B cell (primary cell): ENCODE results near the gene ZMIZ1. TPM values are rescaled to one million over a fixed set of nuclear protein-coding genes. Genes with fewer than 3 reads are reported as not detected.

Experiments used
- ATAC-seq: fragments of 200-7000 bp; cut with Tn5 transposase; one replicate; pipeline ENCODE4 v1.10.0; 2021; ENCODE audit warnings: low read depth, mild to moderate bottlenecking, moderate number of reproducible peaks, moderate library complexity
- CTCF ChIA-PET: fragments of 350-600 bp; sonication (Branson Sonifier 250); formaldehyde crosslinking; loops from one replicate; lab custom pipeline; 2021; ENCODE audit warnings: antibody characterized with exemption, inconsistent platforms; lab: Charles Lee
- POLR2A ChIA-PET: fragments of 350-600 bp; sonication (Branson Sonifier 250); formaldehyde crosslinking; loops from one replicate; lab custom pipeline; 2021; ENCODE audit warnings: antibody characterized with exemption; lab: Charles Lee
- DNase-seq: peaks from one replicate; pipeline ENCODE4 v3.0.0; 2013
- H2AFZ ChIP-seq: 2 replicates; pipeline ENCODE4 v1.6.1; 2012; ENCODE audit warnings: mild to moderate bottlenecking, low read depth, low read length; ENCODE audit not compliant: insufficient read depth, poor library complexity, severe bottlenecking
- H3K27ac ChIP-seq, 2 donors: 1 replicate in 1 of 2; 2 replicates in 1 of 2; pipeline ENCODE4 v1.5.1; 2012 to 2013; ENCODE audit warnings: low read length in 2 of 2, mild to moderate bottlenecking in 2 of 2, moderate library complexity in 1 of 2
- H3K27me3 ChIP-seq, 4 experiments: fragments of 200-600 bp in 1 of 4; sonication (generic) in 1 of 4; replicated peaks in 1 of 4; 1 replicate in 2 of 4; 2 replicates in 2 of 4; pipeline versions ENCODE4 v1.6.1 to v1.7.0; 2013 to 2016; ENCODE audit warnings: low read length in 3 of 4, mild to moderate bottlenecking in 2 of 4, mixed read lengths in 1 of 4, moderate library complexity in 1 of 4; ENCODE audit not compliant: insufficient read depth in 4 of 4, control insufficient read depth in 3 of 4; ENCODE audit errors: control extremely low read depth in 1 of 4
- H3K36me3 ChIP-seq, 2 experiments: replicated peaks in 1 of 2; 1 replicate in 1 of 2; 2 replicates in 1 of 2; pipeline versions ENCODE4 v1.6.1 to v1.7.1; 2013; ENCODE audit warnings: low read length in 1 of 2; ENCODE audit not compliant: insufficient read depth in 2 of 2, control insufficient read depth in 1 of 2; ENCODE audit errors: control extremely low read depth in 1 of 2, extremely low read depth in 1 of 2
- H3K4me1 ChIP-seq, 2 donors: fragments of 200-600 bp in 1 of 2; sonication (generic) in 1 of 2; 1 replicate in 1 of 2; 2 replicates in 1 of 2; pipeline versions ENCODE4 v1.5.1 to v1.6.1; 2013 to 2017; ENCODE audit warnings: low read length in 2 of 2; ENCODE audit not compliant: control insufficient read depth in 2 of 2, insufficient read depth in 2 of 2
- H3K4me2 ChIP-seq: replicated peaks from 2 replicates; pipeline ENCODE3; 2012; ENCODE audit warnings: mild to moderate bottlenecking, low read depth, low read length; ENCODE audit not compliant: poor library complexity, severe bottlenecking
- H3K4me3 ChIP-seq, 5 experiments: fragments of 200-600 bp in 1 of 5; sonication (generic) in 1 of 5; 1 replicate in 3 of 5; 2 replicates in 2 of 5; pipeline versions ENCODE4 v1.5.1 to v1.7.0; 2011 to 2016; ENCODE audit warnings: low read length in 4 of 5, mild to moderate bottlenecking in 4 of 5, low read depth in 2 of 5, control low read depth in 1 of 5, moderate library complexity in 1 of 5; ENCODE audit not compliant: insufficient read depth in 1 of 5; ENCODE audit errors: control extremely low read depth in 1 of 5, extremely low read depth in 1 of 5
- H3K79me2 ChIP-seq: fragments of 200-600 bp; sonication (generic); one replicate; pipeline ENCODE4 v1.6.0; 2016; ENCODE audit warnings: low read length; ENCODE audit not compliant: control insufficient read depth, insufficient read depth
- H3K9ac ChIP-seq: fragments of 200-600 bp; sonication (generic); 2 replicates; pipeline ENCODE4 v1.6.1; 2017; ENCODE audit warnings: mild to moderate bottlenecking, low read length, moderate library complexity
- H3K9me3 ChIP-seq, 3 donors: one replicate each; pipeline versions ENCODE4 v1.6.1 to v1.7.1; 2013; ENCODE audit warnings: low read length in 2 of 3; ENCODE audit not compliant: control insufficient read depth in 2 of 3, insufficient read depth in 1 of 3; ENCODE audit errors: control extremely low read depth in 1 of 3
- H4K20me1 ChIP-seq: 2 replicates; pipeline ENCODE4 v1.6.0; 2012; ENCODE audit warnings: mild to moderate bottlenecking, low read length; ENCODE audit not compliant: insufficient read depth, control insufficient read depth, poor library complexity, severe bottlenecking
- H3K27ac Mint-ChIP-seq: one replicate; pipeline ENCODE4 v1.8.0; 2021; ENCODE audit warnings: mixed read lengths
- H3K27me3 Mint-ChIP-seq: one replicate; pipeline ENCODE4 v1.8.0; 2021; ENCODE audit warnings: mixed read lengths
- H3K4me1 Mint-ChIP-seq: one replicate; pipeline ENCODE4 v1.8.0; 2021; ENCODE audit warnings: mixed read lengths
- H3K4me3 Mint-ChIP-seq: one replicate; pipeline ENCODE4 v1.8.0; 2021; ENCODE audit warnings: mixed read lengths
- H3K9me3 Mint-ChIP-seq: one replicate; pipeline ENCODE4 v1.8.0; 2022; ENCODE audit warnings: mixed read lengths; ENCODE audit not compliant: insufficient read depth
- CTCF ChIP-seq: fragments of 200-600 bp; IDR thresholded peaks from one replicate; pipeline ENCODE4 v1.8.0; 2022; ENCODE audit warnings: antibody characterized with exemption, mild to moderate bottlenecking
- EZH2 ChIP-seq: IDR thresholded peaks from 2 replicates; pipeline ENCODE4 v1.6.1; 2012; ENCODE audit warnings: borderline replicate concordance, low read depth, mild to moderate bottlenecking, moderate library complexity, low read length; ENCODE audit not compliant: insufficient read depth, poor library complexity, severe bottlenecking
- WGBS: methylation state at CpG from one replicate; pipeline ENCODE4 v1.1.5; 2013; ENCODE audit warnings: missing lambda C conversion rate; ENCODE audit not compliant: insufficient coverage; 5-methylcytosine and 5-hydroxymethylcytosine counted together
- intact Hi-C: fragments of 100-400 bp; cut with micrococcal nuclease; formaldehyde crosslinking; loops from one replicate; pipeline ENCODE4 v1.10.0; 2022
- polyA plus RNA-seq: library from polyadenylated mRNA; depleted of rRNA; stranded (reverse); fragments of >200 nt; gene quantifications from 2 replicates; pipeline ENCODE4 v1.2.3, GENCODE V29; 2012
- total RNA-seq, 2 donors: library from RNA; stranded (reverse); fragments of 120-200 nt in 1 of 2; gene quantifications; 1 replicate in 1 of 2; 2 replicates in 1 of 2; pipeline versions ENCODE4 v1.2.3 to v1.2.4, GENCODE V29; 2013 to 2022

The ZMIZ1 gene
- total and polyA plus RNA-seq, 2 donors (not counting 1 experiment from before 2014, with no cell fraction given) = 14.3 to 64.9 TPM

DNA sequence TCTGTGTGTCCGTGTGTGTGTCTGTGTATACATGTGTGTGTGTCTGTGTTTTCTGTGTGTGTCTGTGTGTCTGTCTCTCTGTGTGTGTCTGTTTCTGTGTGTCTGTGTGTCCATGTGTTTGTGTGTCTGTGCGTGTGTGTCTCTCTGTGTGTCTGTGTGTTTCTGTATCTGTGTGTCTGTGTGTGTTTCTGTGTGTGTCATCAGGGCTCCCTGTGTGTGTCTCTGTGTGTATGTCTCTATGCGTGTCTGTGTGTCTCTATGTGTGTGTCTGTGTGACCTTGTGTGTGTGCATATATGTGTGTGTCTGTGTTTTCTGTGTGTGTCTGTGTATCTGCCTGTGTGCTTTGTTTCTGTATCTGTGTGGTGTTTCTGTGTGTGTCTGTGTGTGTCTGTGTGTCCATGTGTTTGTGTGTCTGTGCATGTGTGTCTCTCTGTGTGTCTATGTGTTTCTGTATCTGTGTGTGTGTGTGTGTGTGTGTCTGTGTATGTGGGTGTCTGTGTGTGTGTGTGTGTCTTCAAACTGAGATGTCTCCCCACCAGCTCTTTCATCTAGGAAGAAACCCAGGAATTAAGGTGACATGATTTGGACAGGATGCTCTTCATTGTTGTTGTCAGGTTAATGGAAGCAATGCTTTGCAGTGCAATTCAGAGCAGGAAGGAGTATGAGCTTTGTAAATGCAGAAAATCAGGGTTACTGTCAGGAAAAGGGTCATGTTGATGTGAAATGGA is 257.8 kb downstream of the ZMIZ1 start:
- ChIA-PET CTCF (interaction anchor here (0.8 kb wide), 1 partner anchor 30 kb away, joined by 4 read pairs; no protein-coding TSS in a partner anchor), POLR2A (interaction anchor here (0.6 kb wide), 1 partner anchor 81 kb away, joined by 3 read pairs; no protein-coding TSS in a partner anchor)
- Mint-ChIP-seq H3K4me1 (peaks cover 28% of the 10 kb centered on the region), H3K27ac (no peak overlapping the region), H3K4me3 (no peak overlapping the region), H3K9me3 (no peaks in the 10 kb centered on the region), H3K27me3 (no peaks in the 10 kb centered on the region)
- Histone ChIP-seq H3K4me2 (no peak overlapping the region), H2AFZ (no peak overlapping the region), H3K4me3 (no peak overlapping the region), H3K9me3 (peaks cover 0 to 4% (median 0%) of the 10 kb centered on the region in 3 donors), H3K4me1 (peaks cover 16 to 28% of the 10 kb centered on the region in 2 donors), H3K79me2 (no peaks in the 10 kb centered on the region), H3K27me3 (no peaks in the 10 kb centered on the region), H3K27ac (no peak overlapping the region), H3K9ac (no peak overlapping the region), H3K36me3 (no peaks in the 10 kb centered on the region), H4K20me1 (no peaks in the 10 kb centered on the region)
- ATAC-seq (no peak), DNase-seq (no peak)
- intact Hi-C loops = no loop called here
- no peak for TF ChIP-seq CTCF
- TF ChIP-seq EZH2 = no peak
- WGBS = 100% methylated on average over 3 of the region's 3 CpGs

DNA sequence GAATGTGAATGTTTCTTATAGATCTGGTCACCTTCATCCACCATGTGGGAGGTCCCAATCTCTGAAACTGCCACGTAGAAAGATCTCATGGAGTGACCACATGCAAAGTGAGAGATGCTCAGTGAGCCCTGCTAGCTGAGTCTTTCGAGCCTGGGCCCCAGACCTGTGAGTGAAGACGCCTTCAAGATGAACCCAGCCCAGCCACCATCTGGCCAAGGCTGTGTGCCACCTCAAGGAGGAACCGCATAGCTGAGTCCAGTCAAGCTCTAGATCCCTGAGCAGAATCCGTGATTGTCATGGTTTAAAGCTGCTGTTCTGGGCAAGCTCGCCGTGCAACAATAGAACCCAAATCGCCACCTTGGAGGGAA is 258.3 kb downstream of the ZMIZ1 start:
- no peak for TF ChIP-seq CTCF
- no peak for TF ChIP-seq EZH2
- Histone ChIP-seq H3K4me3 (no peak overlapping the region), H3K27me3 (no peaks in the 10 kb centered on the region), H3K4me1 (peaks cover 22 to 34% of the 10 kb centered on the region in 2 donors), H3K27ac (no peak overlapping the region), H3K4me2 (no peak overlapping the region), H3K36me3 (no peaks in the 10 kb centered on the region), H2AFZ (no peak overlapping the region), H4K20me1 (no peaks in the 10 kb centered on the region), H3K9me3 (peaks cover 0 to 4% (median 0%) of the 10 kb centered on the region in 3 donors), H3K79me2 (no peaks in the 10 kb centered on the region), H3K9ac (no peak overlapping the region)
- no peak for DNase-seq
- no peak overlapping the region for H3K27ac Mint-ChIP-seq
- intact Hi-C loops = no loop called here
- 90% methylated on average over 8 of the region's 8 CpGs for WGBS
- no peak overlapping the region for H3K4me3 Mint-ChIP-seq
- no peaks in the 10 kb centered on the region for H3K27me3 Mint-ChIP-seq
- no peak for ATAC-seq
- peaks cover 33% of the 10 kb centered on the region for H3K4me1 Mint-ChIP-seq
- no peaks in the 10 kb centered on the region for H3K9me3 Mint-ChIP-seq
- POLR2A ChIA-PET = interaction anchor here (0.6 kb wide), 1 partner anchor 82 kb away, joined by 3 read pairs; no protein-coding TSS in a partner anchor
- CTCF ChIA-PET = interaction anchor here (0.8 kb wide), 1 partner anchor 30 kb away, joined by 4 read pairs; no protein-coding TSS in a partner anchor
